Activated naive CD4-positive, alpha-beta T cell treated with anti-CD3 and anti-CD28 coated beads, Interleukin-2, amount 50 U/mL, for 72 hours (primary cell): ENCODE measurements around the gene PCBP3. TPM values are rescaled to one million over a fixed set of nuclear protein-coding genes. Genes with fewer than 3 reads are reported as not detected.

ENCODE experiments used
- ATAC-seq, 2 donors: fragments of 150-1000 bp; cut with Tn5 transposase; 2 replicates each; pipeline ENCODE4 v1.10.0; 2021; ENCODE audit warnings: mild to moderate bottlenecking in 2 of 2, moderate library complexity in 2 of 2
- DNase-seq, 2 donors: peaks; one replicate each; pipeline ENCODE4 v3.0.0; 2021 to 2022; ENCODE audit warnings: low spot score in 2 of 2
- H3K27ac Mint-ChIP-seq, 2 donors: one replicate each; pipeline ENCODE4 v1.8.0; 2022; ENCODE audit warnings: mild to moderate bottlenecking in 2 of 2, mixed read lengths in 2 of 2
- H3K36me3 Mint-ChIP-seq, 2 donors: one replicate each; pipeline ENCODE4 v1.8.0; 2022; ENCODE audit warnings: mixed read lengths in 2 of 2
- H3K9me3 Mint-ChIP-seq, 2 donors: one replicate each; pipeline ENCODE4 v1.8.0; 2022; ENCODE audit warnings: mixed read lengths in 2 of 2
- total RNA-seq, 2 donors: library from RNA; stranded (reverse); gene quantifications; one replicate each; pipeline ENCODE4 v1.2.3, GENCODE V29; 2022

PCBP3 gene
- total RNA-seq, 2 donors from 2014 or later: 19.7 to 26.3 TPM

DNA sequence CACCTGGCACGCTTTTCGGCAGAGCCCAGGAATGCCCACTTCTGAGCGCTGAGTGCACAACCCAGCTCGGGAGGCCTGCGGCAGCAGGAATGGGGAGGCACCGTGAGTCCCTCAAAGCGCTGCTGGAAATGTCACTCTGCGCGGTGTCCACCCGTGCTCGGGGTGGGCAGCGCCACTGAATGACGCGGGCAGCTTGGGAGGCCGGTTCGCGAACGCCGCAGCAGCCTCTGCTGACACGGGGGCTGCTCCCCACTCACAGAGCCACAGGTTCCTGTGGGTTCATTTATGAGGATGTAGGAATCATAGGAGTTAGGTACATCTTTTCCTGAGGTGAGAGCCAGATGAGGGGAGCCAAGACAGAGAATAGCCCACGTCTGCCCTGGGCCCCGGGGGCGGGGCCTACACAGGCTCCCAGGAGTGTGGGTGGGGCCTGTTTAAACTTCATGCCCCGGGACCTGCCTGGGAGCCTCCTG is 191.3 kb downstream of the PCBP3 start:
- no peak for DNase-seq
- no peak for ATAC-seq
- Mint-ChIP-seq H3K36me3 (peaks cover 0 to 17% of the 10 kb centered on the region in 2 donors), H3K27ac (no peak overlapping the region), H3K9me3 (no peaks in the 10 kb centered on the region)

DNA sequence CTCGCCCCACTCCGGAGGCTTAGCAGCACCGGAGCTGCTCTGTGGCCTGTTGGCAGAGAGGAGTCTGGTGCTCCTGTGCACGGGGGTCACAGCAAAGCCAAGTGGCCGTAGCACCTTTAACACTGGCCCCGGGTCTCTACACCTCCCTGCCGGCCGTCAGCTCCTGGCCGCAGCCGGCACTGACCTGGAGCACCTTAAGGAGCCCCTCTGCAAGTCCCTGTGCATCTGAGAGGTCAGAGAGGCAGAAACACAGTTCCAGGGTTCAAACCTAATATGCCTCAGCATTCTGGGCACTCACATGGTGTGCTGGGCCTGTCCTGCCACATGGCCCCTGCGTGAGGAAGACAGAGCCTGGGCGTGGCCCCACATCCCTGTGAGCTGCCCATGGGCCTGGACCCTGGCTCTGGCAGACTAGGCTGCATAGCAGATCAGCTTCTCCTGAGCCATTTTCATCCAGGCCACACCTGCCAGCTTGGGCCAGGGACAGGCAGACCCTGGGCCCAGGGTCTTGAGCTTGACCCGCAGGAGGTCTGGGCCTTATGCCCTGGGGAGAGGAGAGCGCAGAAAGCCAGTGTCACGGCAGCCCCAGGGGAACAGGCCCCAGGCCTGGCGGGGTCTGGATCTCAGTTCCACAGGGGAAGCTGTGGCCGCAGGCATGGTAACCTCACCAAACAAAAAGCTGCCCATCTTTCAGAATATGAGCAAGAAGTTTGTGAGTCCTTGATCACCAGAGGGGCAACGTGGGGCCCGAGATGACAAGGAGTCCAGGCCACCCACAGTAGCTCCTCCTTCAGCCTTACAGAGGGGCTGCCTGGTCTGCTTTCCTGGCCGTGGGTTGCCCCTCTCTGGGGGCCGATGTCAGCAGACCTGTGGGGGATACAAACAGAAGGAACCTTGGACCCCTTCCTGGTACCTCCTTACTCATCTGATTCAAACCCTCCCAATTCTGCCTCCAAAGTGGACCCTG is 192.1 kb downstream of the PCBP3 start:
- Mint-ChIP-seq H3K36me3 (peaks cover 0 to 17% of the 10 kb centered on the region in 2 donors), H3K27ac (peak overlapping the region in 1 of 2 donors; percentile 55), H3K9me3 (no peaks in the 10 kb centered on the region)
- DNase-seq (peak in 1 of 2 donors; percentile 26), ATAC-seq (no peak)

DNA sequence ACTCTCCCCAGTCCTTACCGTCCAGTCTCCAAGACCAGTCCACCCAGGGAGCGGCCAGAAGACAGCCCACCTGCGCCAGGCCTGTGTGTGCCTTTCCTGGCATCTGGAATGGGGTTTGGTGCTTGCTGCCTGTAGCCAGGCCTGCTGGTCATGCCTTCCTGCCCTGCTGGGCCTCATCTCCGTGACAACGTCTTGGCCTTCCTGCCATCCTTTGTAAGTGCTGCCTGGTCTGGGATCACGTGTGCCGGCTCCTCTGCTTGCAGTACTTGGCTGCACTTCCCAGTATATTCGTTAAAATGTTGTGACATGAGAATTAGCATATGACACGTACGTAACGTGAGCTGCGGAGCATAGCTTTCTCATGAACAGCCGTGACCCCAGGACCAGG is 192.7 kb downstream of the PCBP3 start:
- Mint-ChIP-seq H3K27ac (peak overlapping the region in 1 of 2 donors; percentile 55), H3K9me3 (peaks cover 3 to 4% of the 10 kb centered on the region in 2 donors), H3K36me3 (peaks cover 6 to 21% of the 10 kb centered on the region in 2 donors)
- DNase-seq: peak in 1 of 2 donors; percentile 30
- no peak for ATAC-seq

- Mint-ChIP-seq H3K36me3 (peaks cover 10 to 23% of the 10 kb centered on the region in 2 donors), H3K27ac (peak overlapping the region in 1 of 2 donors; percentile 55), H3K9me3 (peaks cover 5 to 6% of the 10 kb centered on the region in 2 donors)
- ATAC-seq (no peak), DNase-seq (peak in 1 of 2 donors; percentile 41)
Measured at GRCh38 chr21:45836694-45837670, 193.5 kb downstream of the PCBP3 start.

GRCh38 chr21:45837936-45838335 is 194.4 kb downstream of the PCBP3 start:
- Mint-ChIP-seq H3K36me3 (peaks cover 10 to 16% of the 10 kb centered on the region in 2 donors), H3K9me3 (peaks cover 5 to 6% of the 10 kb centered on the region in 2 donors), H3K27ac (no peak overlapping the region)
- DNase-seq (peak in 1 of 2 donors; percentile 3), ATAC-seq (no peak)

DNA sequence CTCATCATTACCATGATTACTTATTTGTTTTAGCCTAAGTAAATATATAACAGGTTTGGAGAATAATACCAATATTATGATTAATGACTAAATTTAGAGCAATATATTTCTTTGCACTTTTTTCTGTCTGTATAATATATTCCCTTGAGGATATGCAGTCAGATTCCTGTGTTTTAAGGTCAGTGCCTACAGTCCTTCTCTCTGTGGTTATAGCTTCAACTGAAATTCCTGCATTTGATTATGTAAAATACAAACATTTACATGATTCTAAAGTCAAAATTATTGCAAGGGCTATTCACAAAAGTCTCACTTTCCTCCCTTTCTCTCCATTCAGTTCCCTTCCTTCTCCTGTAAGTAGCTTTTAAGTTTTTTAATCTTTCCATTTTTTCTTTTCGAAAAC is 195.1 kb downstream of the PCBP3 start:
- no peak for ATAC-seq

GRCh38 chr21:45839274-45839673 is 195.7 kb downstream of the PCBP3 start:
- Mint-ChIP-seq H3K27ac (no peak overlapping the region), H3K36me3 (peaks cover 10 to 14% of the 10 kb centered on the region in 2 donors), H3K9me3 (peaks cover 5 to 6% of the 10 kb centered on the region in 2 donors)
- ATAC-seq (no peak), DNase-seq (no peak)

More for the DNA sequence above, 195.1 kb downstream of the PCBP3 start:
- Mint-ChIP-seq H3K27ac (no peak overlapping the region), H3K36me3 (peaks cover 10 to 14% of the 10 kb centered on the region in 2 donors), H3K9me3 (peaks cover 5 to 6% of the 10 kb centered on the region in 2 donors)
- DNase-seq: no peak

DNA sequence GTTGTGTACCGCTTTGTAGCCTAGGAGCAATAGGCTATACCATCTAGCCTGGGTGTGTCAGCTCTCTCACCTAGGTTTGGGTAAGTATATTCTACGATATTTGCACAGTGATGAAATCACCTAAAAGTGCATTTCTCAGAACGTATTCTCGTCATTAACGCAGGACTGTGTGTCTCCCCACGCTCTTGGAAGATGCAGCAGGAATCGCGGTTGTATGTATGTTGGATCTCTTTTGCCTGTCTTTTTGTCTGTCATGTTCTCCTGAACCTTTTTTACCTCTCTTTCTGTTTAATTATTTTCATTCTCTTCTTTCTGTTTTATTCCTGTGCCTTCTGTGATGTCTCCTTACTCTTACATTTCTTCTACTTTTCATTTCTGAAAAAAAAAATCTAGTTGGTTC is 197.5 kb downstream of the PCBP3 start:
- ATAC-seq: no peak
- DNase-seq: no peak
- peaks cover 10 to 14% of the 10 kb centered on the region in 2 donors for H3K36me3 Mint-ChIP-seq
- H3K27ac Mint-ChIP-seq: no peak overlapping the region
- H3K9me3 Mint-ChIP-seq: peaks cover 5 to 6% of the 10 kb centered on the region in 2 donors

- peaks cover 5 to 6% of the 10 kb centered on the region in 2 donors for H3K9me3 Mint-ChIP-seq
- DNase-seq: no peak
- no peak for ATAC-seq
- no peak overlapping the region for H3K27ac Mint-ChIP-seq
- peaks cover 10 to 14% of the 10 kb centered on the region in 2 donors for H3K36me3 Mint-ChIP-seq
Measured at GRCh38 chr21:45843426-45843825, 199.9 kb downstream of the PCBP3 start.

DNA sequence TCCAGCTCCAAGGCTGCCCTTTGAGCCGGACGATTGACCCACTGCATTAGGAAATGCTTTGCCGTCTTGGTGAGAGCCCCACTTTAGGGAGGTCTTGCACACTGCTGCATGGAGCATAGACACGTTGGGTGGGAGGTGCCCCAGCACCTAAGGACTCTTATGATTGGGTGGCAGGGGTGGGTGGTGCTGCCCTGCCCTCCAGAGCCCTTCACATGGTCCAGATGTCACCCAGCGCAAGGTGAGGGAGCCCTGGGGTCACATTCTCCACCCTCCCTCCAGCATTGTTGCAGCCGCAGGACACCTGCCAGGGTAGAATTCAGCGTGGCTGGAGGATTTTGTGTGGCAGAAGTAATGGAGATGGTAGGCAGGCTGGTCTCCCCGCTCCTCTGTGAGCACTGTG is 200.7 kb downstream of the PCBP3 start:
- DNase-seq (no peak), ATAC-seq (no peak)
- peaks cover 10 to 14% of the 10 kb centered on the region in 2 donors for H3K36me3 Mint-ChIP-seq
- H3K27ac Mint-ChIP-seq: no peak overlapping the region
- H3K9me3 Mint-ChIP-seq: peaks cover 5 to 6% of the 10 kb centered on the region in 2 donors

GRCh38 chr21:45845063-45845769 is 201.7 kb downstream of the PCBP3 start:
- Mint-ChIP-seq H3K9me3 (peaks cover 5 to 6% of the 10 kb centered on the region in 2 donors), H3K36me3 (peaks cover 10 to 14% of the 10 kb centered on the region in 2 donors), H3K27ac (no peak overlapping the region)
- ATAC-seq (no peak), DNase-seq (peak in 1 of 2 donors; percentile 13)

- peaks cover 5 to 6% of the 10 kb centered on the region in 2 donors for H3K9me3 Mint-ChIP-seq
- H3K36me3 Mint-ChIP-seq: peaks cover 10 to 14% of the 10 kb centered on the region in 2 donors
- DNase-seq (no peak), ATAC-seq (no peak)
- H3K27ac Mint-ChIP-seq: no peak overlapping the region
Measured at GRCh38 chr21:45845770-45846090, 202.2 kb downstream of the PCBP3 start.

DNA sequence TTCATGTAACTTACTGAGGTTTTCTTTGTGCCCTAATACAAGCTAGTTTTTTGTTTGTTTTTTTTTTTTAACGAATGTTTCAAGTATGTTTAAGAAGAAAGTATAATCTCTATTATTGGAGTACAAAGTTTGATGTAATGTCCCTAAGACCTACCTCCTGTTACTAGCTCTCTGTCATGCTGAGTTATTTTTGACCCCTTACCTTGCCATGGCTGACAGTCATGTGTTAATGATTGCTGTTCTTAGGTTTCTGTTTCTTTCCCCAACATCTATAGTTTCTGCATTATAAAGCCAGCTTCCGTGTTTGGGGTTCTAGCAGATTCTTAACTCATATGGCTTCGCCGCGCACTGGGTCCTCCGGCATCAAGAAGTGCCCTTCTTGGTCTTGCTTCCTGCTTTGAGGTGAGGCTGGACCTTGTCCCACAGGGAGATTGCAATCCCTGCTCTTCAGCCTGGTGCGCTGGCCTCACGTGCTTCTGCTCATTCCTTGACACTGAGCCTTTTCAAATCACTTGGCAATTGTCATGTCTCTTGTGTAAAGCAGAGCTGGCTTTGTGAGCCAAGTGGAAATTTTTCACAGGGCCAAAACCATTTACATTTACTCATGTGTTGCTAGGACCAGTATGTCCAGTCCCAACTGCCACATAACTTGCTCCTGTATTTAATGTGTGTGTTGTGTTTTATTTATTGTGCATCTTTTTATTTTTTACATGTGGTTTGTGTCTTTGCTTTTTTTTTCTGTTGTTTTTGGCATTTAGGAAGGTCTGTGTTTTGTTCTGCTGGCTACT is 203.0 kb downstream of the PCBP3 start:
- Mint-ChIP-seq H3K27ac (peak overlapping the region in 1 of 2 donors; percentile 51), H3K36me3 (peaks cover 1 to 7% of the 10 kb centered on the region in 2 donors), H3K9me3 (no peaks in the 10 kb centered on the region)
- ATAC-seq: no peak
- no peak for DNase-seq

- Mint-ChIP-seq H3K36me3 (no peaks in the 10 kb centered on the region), H3K9me3 (no peaks in the 10 kb centered on the region), H3K27ac (no peak overlapping the region)
- ATAC-seq: no peak
- peak in 1 of 2 donors; percentile 4 for DNase-seq
Measured at GRCh38 chr21:45847870-45848269, 204.3 kb downstream of the PCBP3 start.

GRCh38 chr21:45848331-45848730 is 204.8 kb downstream of the PCBP3 start:
- Mint-ChIP-seq H3K36me3 (no peaks in the 10 kb centered on the region), H3K9me3 (no peaks in the 10 kb centered on the region), H3K27ac (no peak overlapping the region)
- ATAC-seq (peak in 1 of 2 donors; percentile 90), DNase-seq (peak in 1 of 2 donors; percentile 13)
